ENCODE measurements around the gene CUBN. TPM values are rescaled to one million over a fixed set of nuclear protein-coding genes. Genes with fewer than 3 reads are reported as not detected.

CUBN gene
- total and polyA plus RNA-seq, 2 experiments from 2014 or later: 0.41 to 0.65 TPM

GRCh38 chr10:16938952-16939351 is 190.7 kb downstream of the CUBN start:
- Histone ChIP-seq H3K27ac (no peak overlapping the region), H3K9ac (no peak overlapping the region), H3K27me3 (replicated peaks; ENCODE audit: insufficient read depth) (no peaks in the 10 kb centered on the region), H3K79me2 (ENCODE audit: insufficient read depth) (no peaks in the 10 kb centered on the region), H4K20me1 (ENCODE audit: insufficient read depth) (no peaks in the 10 kb centered on the region), H3K9me3 (ENCODE audit: low read depth) (no peaks in the 10 kb centered on the region), H3K9me2 (ENCODE audit: insufficient read depth) (no peaks in the 10 kb centered on the region), H3K4me3 (no peak overlapping the region), H3F3A (ENCODE audit: insufficient read depth) (peaks cover 11% of the 10 kb centered on the region), H3K36me3 (ENCODE audit: low read depth) (no peaks in the 10 kb centered on the region), H3K4me2 (ENCODE audit: unreplicated experiment) (no peak overlapping the region), H3K4me1 (ENCODE audit: insufficient read depth) (peaks cover 11% of the 10 kb centered on the region), H2AFZ (no peak overlapping the region)
- in situ Hi-C loops (cut with MboI): no loop called here
- no peak for DNase-seq
- TF ChIP-seq EZH2 (IDR thresholded peaks at IDR 0.05; ENCODE audit: insufficient read depth, poor library complexity, severe bottlenecking) (no peak), EZH2phosphoT487 (IDR thresholded peaks at IDR 0.05; ENCODE audit: insufficient read depth, low read depth) (no peak)
- 68% methylated on average over 3 of the region's 3 CpGs for WGBS, 2 experiments (ENCODE audit: low coverage in 1 of 2, low lambda C conversion rate in 2 of 2, missing lambda C conversion rate in 2 of 2)

DNA sequence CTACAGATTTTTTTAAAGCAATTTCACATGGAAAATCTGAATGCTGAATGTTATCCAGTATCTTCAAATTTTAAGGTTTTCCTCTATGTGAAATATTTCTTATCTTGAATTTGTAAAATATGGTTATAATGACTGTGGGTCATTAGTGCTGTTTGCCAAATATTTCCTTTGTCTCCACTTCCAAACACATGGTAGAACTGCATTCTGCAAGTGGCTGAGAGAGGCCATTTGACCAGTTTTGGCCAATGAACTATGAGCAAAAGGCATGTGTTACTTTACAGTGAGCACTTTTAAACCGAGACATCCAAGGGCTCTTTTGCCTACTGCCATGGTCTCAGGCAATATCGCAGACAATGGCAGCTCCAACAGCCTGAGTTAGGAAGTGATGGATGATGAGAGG is 195.2 kb downstream of the CUBN start:
- Histone ChIP-seq H3F3A (ENCODE audit: insufficient read depth) (no peaks in the 10 kb centered on the region), H3K27me3 (replicated peaks; ENCODE audit: insufficient read depth) (no peaks in the 10 kb centered on the region), H3K4me2 (ENCODE audit: unreplicated experiment) (no peak overlapping the region), H3K4me1 (ENCODE audit: insufficient read depth) (no peaks in the 10 kb centered on the region), H3K9me3 (ENCODE audit: low read depth) (no peaks in the 10 kb centered on the region), H3K36me3 (ENCODE audit: low read depth) (no peaks in the 10 kb centered on the region), H3K4me3 (no peak overlapping the region), H3K9me2 (ENCODE audit: insufficient read depth) (no peaks in the 10 kb centered on the region), H2AFZ (no peak overlapping the region), H3K9ac (no peak overlapping the region), H3K79me2 (ENCODE audit: insufficient read depth) (no peaks in the 10 kb centered on the region), H4K20me1 (ENCODE audit: insufficient read depth) (no peaks in the 10 kb centered on the region), H3K27ac (no peak overlapping the region)
- no peak for DNase-seq
- TF ChIP-seq EZH2 (IDR thresholded peaks at IDR 0.05; ENCODE audit: insufficient read depth, poor library complexity, severe bottlenecking) (no peak), EZH2phosphoT487 (IDR thresholded peaks at IDR 0.05; ENCODE audit: insufficient read depth, low read depth) (no peak)
- WGBS, 2 experiments (ENCODE audit: low coverage in 1 of 2, low lambda C conversion rate in 2 of 2, missing lambda C conversion rate in 2 of 2): 77 to 78% methylated on average over 2 of the region's 2 CpGs
- in situ Hi-C loops (cut with MboI): no loop called here

- no peak overlapping the region for H2AFZ ChIP-seq
- in situ Hi-C loops (cut with MboI): no loop called here
- H3K9me2 ChIP-seq (ENCODE audit: insufficient read depth): no peaks in the 10 kb centered on the region
Measured at GRCh38 chr10:16933783-16934182, 195.8 kb downstream of the CUBN start.

DNA sequence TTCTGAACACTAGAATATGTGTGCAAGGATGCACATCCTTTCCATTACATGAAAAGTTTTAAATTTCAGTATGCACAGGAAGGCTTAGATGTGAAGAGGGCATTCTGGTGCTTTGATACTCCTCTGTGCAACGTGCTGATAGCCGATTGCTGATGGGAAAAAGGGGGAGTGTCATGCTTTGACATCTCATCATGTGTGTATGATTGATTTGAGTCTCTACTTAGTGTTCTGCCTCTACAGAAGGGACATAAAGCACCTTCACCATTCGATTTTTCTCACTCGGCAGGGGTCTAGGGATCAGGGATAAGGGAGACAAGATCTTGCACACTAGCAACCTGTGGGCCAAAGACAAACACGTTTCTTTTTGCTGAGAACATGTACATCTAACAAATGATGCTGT is 197.7 kb downstream of the CUBN start:
- TF ChIP-seq EZH2phosphoT487 (IDR thresholded peaks at IDR 0.05; ENCODE audit: insufficient read depth, low read depth) (no peak), EZH2 (IDR thresholded peaks at IDR 0.05; ENCODE audit: insufficient read depth, poor library complexity, severe bottlenecking) (no peak)
- no peak for DNase-seq
- H4K20me1 ChIP-seq (ENCODE audit: insufficient read depth): no peaks in the 10 kb centered on the region
- H3K9me3 ChIP-seq (ENCODE audit: low read depth): no peaks in the 10 kb centered on the region
- H3F3A ChIP-seq (ENCODE audit: insufficient read depth): no peaks in the 10 kb centered on the region
- no peaks in the 10 kb centered on the region for H3K36me3 ChIP-seq (ENCODE audit: low read depth)
- no peaks in the 10 kb centered on the region for H3K79me2 ChIP-seq (ENCODE audit: insufficient read depth)
- no peak overlapping the region for H2AFZ ChIP-seq
- WGBS, 2 experiments (ENCODE audit: low coverage in 1 of 2, low lambda C conversion rate in 2 of 2, missing lambda C conversion rate in 2 of 2): 46 to 50% methylated on average over 5 of the region's 5 CpGs
- no peak overlapping the region for H3K27ac ChIP-seq
- no peaks in the 10 kb centered on the region for H3K27me3 ChIP-seq (replicated peaks; ENCODE audit: insufficient read depth)
- no peaks in the 10 kb centered on the region for H3K4me1 ChIP-seq (ENCODE audit: insufficient read depth)
- H3K4me3 ChIP-seq: no peak overlapping the region
- H3K9me2 ChIP-seq (ENCODE audit: insufficient read depth): no peaks in the 10 kb centered on the region
- H3K4me2 ChIP-seq (ENCODE audit: unreplicated experiment): no peak overlapping the region
- in situ Hi-C loops (cut with MboI): no loop called here
- H3K9ac ChIP-seq: no peak overlapping the region

More at GRCh38 chr10:16933783-16934182, 195.8 kb downstream of the CUBN start:
- Histone ChIP-seq H3F3A (ENCODE audit: insufficient read depth) (no peaks in the 10 kb centered on the region), H3K9me3 (ENCODE audit: low read depth) (no peaks in the 10 kb centered on the region), H3K27me3 (replicated peaks; ENCODE audit: insufficient read depth) (no peaks in the 10 kb centered on the region), H3K27ac (no peak overlapping the region), H3K79me2 (ENCODE audit: insufficient read depth) (no peaks in the 10 kb centered on the region), H3K4me2 (ENCODE audit: unreplicated experiment) (no peak overlapping the region), H3K4me1 (ENCODE audit: insufficient read depth) (no peaks in the 10 kb centered on the region), H3K4me3 (no peak overlapping the region), H3K36me3 (ENCODE audit: low read depth) (no peaks in the 10 kb centered on the region), H4K20me1 (ENCODE audit: insufficient read depth) (no peaks in the 10 kb centered on the region), H3K9ac (no peak overlapping the region)
- TF ChIP-seq EZH2phosphoT487 (IDR thresholded peaks at IDR 0.05; ENCODE audit: insufficient read depth, low read depth) (no peak), EZH2 (IDR thresholded peaks at IDR 0.05; ENCODE audit: insufficient read depth, poor library complexity, severe bottlenecking) (no peak)
- no peak for DNase-seq
- WGBS, 2 experiments (ENCODE audit: low coverage in 1 of 2, low lambda C conversion rate in 2 of 2, missing lambda C conversion rate in 2 of 2): 78 to 88% methylated on average over 4 of the region's 4 CpGs

DNA sequence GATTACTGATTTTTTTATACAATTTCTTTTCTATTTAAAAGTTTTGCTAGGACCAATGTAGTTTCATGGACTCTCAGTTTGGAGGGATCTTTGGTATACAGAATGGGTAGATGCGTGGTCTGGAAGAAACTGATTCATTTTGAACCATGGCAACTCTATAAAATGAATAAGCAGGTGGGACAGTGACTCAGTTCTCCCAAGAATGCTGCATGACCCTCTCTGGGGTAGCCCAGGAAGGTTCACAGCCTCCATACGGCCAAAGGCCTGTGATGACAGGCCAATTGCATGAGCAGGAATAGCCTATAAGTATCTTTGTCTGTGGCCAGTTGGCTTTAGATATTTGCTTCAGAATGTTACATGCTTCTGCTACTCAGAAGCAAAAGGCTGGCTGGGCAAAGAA is 199.1 kb downstream of the CUBN start:
- Histone ChIP-seq H3K4me2 (ENCODE audit: unreplicated experiment) (no peak overlapping the region), H3F3A (ENCODE audit: insufficient read depth) (no peaks in the 10 kb centered on the region), H3K36me3 (ENCODE audit: low read depth) (no peaks in the 10 kb centered on the region), H3K4me3 (no peak overlapping the region), H3K4me1 (ENCODE audit: insufficient read depth) (no peaks in the 10 kb centered on the region), H2AFZ (no peak overlapping the region), H3K27me3 (replicated peaks; ENCODE audit: insufficient read depth) (no peaks in the 10 kb centered on the region), H3K27ac (no peak overlapping the region), H4K20me1 (ENCODE audit: insufficient read depth) (no peaks in the 10 kb centered on the region), H3K9me2 (ENCODE audit: insufficient read depth) (no peaks in the 10 kb centered on the region), H3K9ac (no peak overlapping the region), H3K9me3 (ENCODE audit: low read depth) (no peaks in the 10 kb centered on the region), H3K79me2 (ENCODE audit: insufficient read depth) (no peaks in the 10 kb centered on the region)
- in situ Hi-C loops (cut with MboI): no loop called here
- WGBS, 2 experiments (ENCODE audit: low coverage in 1 of 2, low lambda C conversion rate in 2 of 2, missing lambda C conversion rate in 2 of 2): 93 to 94% methylated on average over 2 of the region's 2 CpGs
- no peak for DNase-seq
- no peak for TF ChIP-seq EZH2 (IDR thresholded peaks at IDR 0.05; ENCODE audit: insufficient read depth, poor library complexity, severe bottlenecking)
- no peak for TF ChIP-seq EZH2phosphoT487 (IDR thresholded peaks at IDR 0.05; ENCODE audit: insufficient read depth, low read depth)
